Cardiac muscle cell (in vitro differentiated cells and primary cell): Measurements from ENCODE around the gene BFSP1. TPM values are rescaled to one million over a fixed set of nuclear protein-coding genes. Genes with fewer than 3 reads are reported as not detected.

Source experiments
- DNase-seq, 2 donors: peaks; one replicate each; pipeline versions ENCODE4 v3.0.0 to v3.0.0-alpha.2; 2010 to 2017; ENCODE audit warnings: low read depth in 1 of 2, low spot score in 1 of 2
- H3K27ac ChIP-seq: fragments of 200-600 bp; sonication (generic); 2 replicates; pipeline ENCODE4 v1.5.1; 2016
- H3K27me3 ChIP-seq: fragments of 200-600 bp; sonication (generic); 2 replicates; pipeline ENCODE4 v1.6.0; 2016; ENCODE audit warnings: control low read depth
- H3K36me3 ChIP-seq: fragments of 200-600 bp; sonication (generic); 2 replicates; pipeline ENCODE4 v1.5.1; 2016; ENCODE audit warnings: control low read depth
- H3K4me1 ChIP-seq: fragments of 200-600 bp; sonication (generic); 2 replicates; pipeline ENCODE4 v1.8.1; 2017; ENCODE audit warnings: low read depth, mild to moderate bottlenecking, mixed run types
- H3K4me3 ChIP-seq: fragments of 200-600 bp; sonication (generic); 2 replicates; pipeline ENCODE4 v1.5.1; 2016; ENCODE audit warnings: mild to moderate bottlenecking
- H3K9me3 ChIP-seq: fragments of 200-600 bp; sonication (generic); 2 replicates; pipeline ENCODE4 v1.5.1; 2017; ENCODE audit warnings: low read depth, mild to moderate bottlenecking, control low read depth
- polyA plus RNA-seq: library from polyadenylated mRNA; unstranded; fragments of >200 nt; fragmentation: Nextera tagmentation; extraction: Ambion mirVana; gene quantifications from 2 replicates; pipeline ENCODE4 v1.2.1, GENCODE V29; 2016
- total RNA-seq: library from RNA; depleted of rRNA; stranded (reverse); fragments of >200 nt; gene quantifications from 2 replicates; pipeline ENCODE4 v1.2.3, GENCODE V29; 2016
- TF ChIP-seq, protein P1 (sequence below): IDR thresholded peaks from 2 replicates; pipeline ENCODE4 v1.5.1; 2012; ENCODE audit warnings: low read depth, mild to moderate bottlenecking, low read length

The BFSP1 gene
- total and polyA plus RNA-seq, 2 experiments from 2014 or later, result 5.3 to 7.1 TPM

DNA sequence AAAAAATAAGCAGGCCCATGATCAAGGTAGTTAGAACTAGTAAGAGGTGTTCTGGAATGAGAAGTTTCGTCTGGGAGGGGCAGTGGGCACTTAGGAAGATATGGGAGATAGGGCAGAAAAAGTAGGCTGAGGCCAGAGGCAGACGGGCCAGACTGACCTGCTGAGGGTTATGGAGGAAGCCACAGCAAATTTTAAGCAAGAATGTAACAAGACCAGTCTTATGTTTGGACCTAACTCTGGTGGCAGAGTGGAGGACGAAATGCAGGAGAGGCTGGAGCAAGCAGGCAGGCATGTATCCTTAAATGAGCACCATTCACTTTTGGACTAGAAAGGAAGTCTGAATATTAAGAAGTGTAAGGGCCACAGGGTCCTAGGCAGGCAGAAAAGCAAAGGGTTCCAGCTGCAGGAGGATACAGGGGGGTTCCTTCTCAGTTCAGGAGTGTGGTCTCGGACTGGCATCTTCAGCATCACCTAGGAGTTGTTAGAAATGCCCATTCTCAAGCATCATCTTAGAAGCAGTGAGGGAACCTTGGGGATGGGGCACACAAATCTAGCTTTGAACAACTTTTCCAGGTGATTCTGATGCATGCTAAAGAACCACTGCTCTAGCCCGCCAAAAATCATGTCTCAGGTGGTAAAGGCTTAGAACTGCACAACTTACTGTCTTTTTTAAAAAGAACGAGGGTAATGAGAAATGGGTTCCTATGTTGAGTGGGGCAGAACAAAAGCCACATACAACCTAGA, 37.0 kb upstream of the BFSP1 start:
- H3K27ac ChIP-seq, result peak overlapping the region; percentile 99
- no peaks in the 10 kb centered on the region for H3K9me3 ChIP-seq
- TF ChIP-seq, protein P1, sequence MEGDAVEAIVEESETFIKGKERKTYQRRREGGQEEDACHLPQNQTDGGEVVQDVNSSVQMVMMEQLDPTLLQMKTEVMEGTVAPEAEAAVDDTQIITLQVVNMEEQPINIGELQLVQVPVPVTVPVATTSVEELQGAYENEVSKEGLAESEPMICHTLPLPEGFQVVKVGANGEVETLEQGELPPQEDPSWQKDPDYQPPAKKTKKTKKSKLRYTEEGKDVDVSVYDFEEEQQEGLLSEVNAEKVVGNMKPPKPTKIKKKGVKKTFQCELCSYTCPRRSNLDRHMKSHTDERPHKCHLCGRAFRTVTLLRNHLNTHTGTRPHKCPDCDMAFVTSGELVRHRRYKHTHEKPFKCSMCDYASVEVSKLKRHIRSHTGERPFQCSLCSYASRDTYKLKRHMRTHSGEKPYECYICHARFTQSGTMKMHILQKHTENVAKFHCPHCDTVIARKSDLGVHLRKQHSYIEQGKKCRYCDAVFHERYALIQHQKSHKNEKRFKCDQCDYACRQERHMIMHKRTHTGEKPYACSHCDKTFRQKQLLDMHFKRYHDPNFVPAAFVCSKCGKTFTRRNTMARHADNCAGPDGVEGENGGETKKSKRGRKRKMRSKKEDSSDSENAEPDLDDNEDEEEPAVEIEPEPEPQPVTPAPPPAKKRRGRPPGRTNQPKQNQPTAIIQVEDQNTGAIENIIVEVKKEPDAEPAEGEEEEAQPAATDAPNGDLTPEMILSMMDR, result no peak
- H3K36me3 ChIP-seq, result no peaks in the 10 kb centered on the region
- peak overlapping the region; percentile 76 for H3K4me3 ChIP-seq
- no peak for DNase-seq
- H3K4me1 ChIP-seq, result peaks cover 19% of the 10 kb centered on the region
- no peaks in the 10 kb centered on the region for H3K27me3 ChIP-seq

DNA sequence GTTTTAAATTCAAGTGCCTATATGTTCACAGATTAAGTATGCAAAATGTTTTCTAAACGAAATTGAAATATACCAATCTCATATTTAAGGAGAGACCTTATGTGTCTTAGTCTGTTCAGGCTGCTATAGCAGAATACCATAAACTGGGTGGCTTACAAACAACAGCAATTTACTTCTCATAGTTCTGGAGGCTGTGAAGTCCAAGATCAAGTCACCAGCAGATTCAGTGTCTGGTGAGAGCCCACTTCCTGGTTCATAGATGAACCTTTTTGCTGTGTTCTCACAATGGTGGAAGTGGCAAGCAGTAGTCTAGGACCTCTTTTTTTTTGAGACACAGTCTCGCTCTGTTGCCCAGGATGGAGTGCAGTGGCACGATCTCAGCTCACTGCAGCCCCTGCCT, 35.2 kb upstream of the BFSP1 start:
- Histone ChIP-seq H3K4me1 (peaks cover 13% of the 10 kb centered on the region), H3K36me3 (no peaks in the 10 kb centered on the region), H3K9me3 (no peaks in the 10 kb centered on the region), H3K4me3 (no peak overlapping the region), H3K27ac (no peak overlapping the region), H3K27me3 (no peaks in the 10 kb centered on the region)
- TF ChIP-seq, protein P1, result no peak
- DNase-seq, result no peak

DNA sequence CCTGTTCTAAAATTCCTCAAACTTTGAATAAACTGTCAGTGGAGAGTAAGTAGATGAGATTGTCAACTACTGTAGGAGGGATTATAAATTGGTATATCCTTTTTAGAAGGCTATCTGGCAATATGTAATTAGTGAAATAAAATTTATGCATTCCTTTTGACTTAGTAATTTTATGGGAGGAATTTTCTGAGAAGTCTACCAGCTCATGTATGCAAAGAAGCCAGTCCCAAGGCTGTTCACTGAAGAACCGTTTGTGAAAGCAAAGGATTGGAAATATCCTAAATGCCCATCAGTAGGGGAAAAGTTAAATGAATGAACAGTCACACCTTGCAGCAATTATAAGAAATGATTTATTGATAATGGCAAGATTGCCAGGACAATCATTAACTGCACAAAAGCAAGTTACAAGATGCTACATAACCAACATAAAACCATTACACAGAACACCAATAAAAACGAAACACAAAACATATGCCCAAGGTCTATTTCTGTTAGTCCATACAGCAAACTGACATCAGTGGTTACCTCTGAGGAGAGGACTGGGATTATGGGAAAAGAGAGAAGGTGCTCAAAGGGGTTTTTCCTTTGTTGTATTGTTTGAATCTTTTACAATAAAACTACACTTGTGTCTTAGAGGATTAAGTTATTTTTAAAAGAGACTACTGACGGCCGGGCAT, 34.1 kb upstream of the BFSP1 start:
- no peaks in the 10 kb centered on the region for H3K27me3 ChIP-seq
- H3K4me3 ChIP-seq, result no peak overlapping the region
- TF ChIP-seq, protein P1, result no peak
- H3K36me3 ChIP-seq, result no peaks in the 10 kb centered on the region
- no peaks in the 10 kb centered on the region for H3K9me3 ChIP-seq
- no peak for DNase-seq
- peaks cover 13% of the 10 kb centered on the region for H3K4me1 ChIP-seq
- H3K27ac ChIP-seq, result peak overlapping the region; percentile 21

DNA sequence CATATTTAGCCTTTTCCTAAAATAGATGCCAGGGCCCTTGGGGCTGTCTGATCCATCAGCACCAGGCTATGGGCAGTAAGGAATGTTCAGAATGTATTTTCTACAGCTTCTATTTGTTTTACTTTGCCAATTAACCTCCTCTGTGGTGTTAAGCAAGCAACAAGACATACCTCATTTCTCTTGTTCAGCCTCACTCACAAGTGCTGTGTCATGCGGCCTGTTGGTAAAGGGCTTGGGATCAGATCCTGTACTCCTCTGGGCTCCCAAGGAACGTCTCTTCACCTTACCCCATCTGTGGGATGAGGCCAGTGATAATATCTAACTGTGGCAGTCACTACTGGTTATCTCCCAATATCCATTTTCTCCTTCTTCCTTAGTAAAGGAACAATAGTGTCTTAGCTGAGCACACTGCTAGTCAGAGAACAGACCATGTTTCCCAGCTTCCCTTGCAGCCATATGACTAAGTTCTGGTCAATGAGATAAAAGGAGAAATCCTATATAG, 31.7 kb upstream of the BFSP1 start:
- peak; percentile 17 to 86 for DNase-seq
- TF ChIP-seq, protein P1, result no peak
- peak overlapping the region; percentile 75 for H3K27ac ChIP-seq

DNA sequence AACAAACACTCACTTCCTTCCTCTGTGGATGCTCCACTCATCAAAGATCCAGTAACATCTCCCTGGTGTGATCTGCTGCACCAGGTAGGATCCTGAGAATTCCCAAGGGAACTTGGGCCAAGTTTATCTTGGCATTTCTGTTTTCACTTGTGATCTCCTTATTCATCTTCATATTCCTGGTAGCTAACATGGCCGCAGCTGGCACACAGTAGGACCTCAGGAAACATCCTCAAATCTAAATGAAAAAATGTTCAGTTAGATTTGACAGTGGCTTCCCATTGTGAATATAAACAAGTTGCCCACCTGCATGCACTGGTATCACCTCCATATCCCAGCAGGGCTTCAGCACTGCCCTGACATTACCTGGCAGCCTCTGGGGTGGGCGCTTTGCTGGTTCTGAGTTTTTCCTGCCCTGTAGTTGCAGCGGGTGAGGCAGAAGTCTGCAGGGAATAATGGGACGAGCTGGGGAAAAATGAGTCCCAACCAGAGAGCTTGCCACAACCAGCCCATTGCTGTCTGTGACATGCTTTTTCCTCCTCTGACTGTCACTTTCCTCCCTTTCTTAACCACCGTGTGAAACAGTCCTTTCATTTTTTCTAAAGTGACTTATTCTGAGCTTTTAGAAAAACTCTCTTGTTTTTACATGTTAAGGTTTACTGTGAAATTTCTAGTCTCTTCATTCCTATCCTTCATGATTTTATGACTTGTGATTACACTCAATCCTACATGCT, 29.3 kb upstream of the BFSP1 start:
- Histone ChIP-seq H3K4me3 (no peak overlapping the region), H3K27ac (no peak overlapping the region), H3K27me3 (no peaks in the 10 kb centered on the region), H3K4me1 (peaks cover 7% of the 10 kb centered on the region), H3K9me3 (no peaks in the 10 kb centered on the region), H3K36me3 (no peaks in the 10 kb centered on the region)
- no peak for DNase-seq
- TF ChIP-seq, protein P1, result no peak

More for the DNA sequence above, 31.7 kb upstream of the BFSP1 start:
- peaks cover 8% of the 10 kb centered on the region for H3K4me1 ChIP-seq
- no peak overlapping the region for H3K4me3 ChIP-seq
- no peaks in the 10 kb centered on the region for H3K36me3 ChIP-seq
- H3K9me3 ChIP-seq, result no peaks in the 10 kb centered on the region
- no peaks in the 10 kb centered on the region for H3K27me3 ChIP-seq
